HTR-8/SVneo (cell line): ENCODE data around the gene GALNTL6.

ENCODE experiments used
- DNase-seq: peaks from one replicate; pipeline ENCODE4 v3.0.0; 2011; ENCODE audit warnings: low spot score, mixed read lengths; ENCODE audit not compliant: insufficient read length
- FAIRE-seq: peaks from 2 replicates; lab custom pipeline; 2011; peaks lifted over from hg19 to GRCh38; lab: Jason Lieb, UNC

GALNTL6 gene

DNA sequence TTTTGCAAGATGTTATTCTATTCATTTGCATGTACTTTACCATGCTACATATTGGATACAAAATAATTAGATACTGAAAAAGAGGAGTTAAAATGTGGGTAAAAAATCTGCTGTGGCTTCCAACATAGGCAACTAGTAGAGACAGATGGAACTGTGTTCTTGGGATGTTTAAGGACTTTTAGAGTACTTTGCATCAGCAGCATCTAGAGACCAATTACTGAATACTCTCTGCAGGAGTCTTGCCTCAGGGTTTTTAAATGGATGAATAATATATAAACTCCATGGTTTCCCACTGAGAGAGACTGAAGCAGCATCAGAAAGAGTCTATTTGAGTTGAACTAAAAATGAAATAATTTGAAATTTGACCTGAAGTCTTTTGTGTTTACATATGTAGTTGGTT, 676.7 kb downstream of the GALNTL6 start:
- no peak for FAIRE-seq
- DNase-seq = no peak

DNA sequence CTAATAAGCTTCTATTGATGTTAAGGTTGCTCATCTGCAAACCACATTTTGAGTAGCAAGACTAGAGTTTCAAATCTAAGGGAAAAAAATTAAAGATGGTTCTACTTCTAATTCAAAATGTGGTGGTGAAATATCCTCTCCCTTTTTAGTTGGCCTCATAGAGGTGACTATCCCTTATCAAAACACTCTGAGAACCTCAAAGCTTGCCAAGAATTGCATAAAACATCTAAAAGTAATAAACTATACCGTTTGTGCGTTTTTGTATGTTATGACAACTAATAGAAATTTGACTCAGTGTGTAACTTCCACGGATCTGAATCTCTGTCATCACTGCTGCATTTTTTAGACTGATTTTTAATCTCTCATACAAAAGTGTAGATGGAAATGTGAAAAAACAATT, 682.6 kb downstream of the GALNTL6 start:
- DNase-seq (no peak), FAIRE-seq (no peak)

DNA sequence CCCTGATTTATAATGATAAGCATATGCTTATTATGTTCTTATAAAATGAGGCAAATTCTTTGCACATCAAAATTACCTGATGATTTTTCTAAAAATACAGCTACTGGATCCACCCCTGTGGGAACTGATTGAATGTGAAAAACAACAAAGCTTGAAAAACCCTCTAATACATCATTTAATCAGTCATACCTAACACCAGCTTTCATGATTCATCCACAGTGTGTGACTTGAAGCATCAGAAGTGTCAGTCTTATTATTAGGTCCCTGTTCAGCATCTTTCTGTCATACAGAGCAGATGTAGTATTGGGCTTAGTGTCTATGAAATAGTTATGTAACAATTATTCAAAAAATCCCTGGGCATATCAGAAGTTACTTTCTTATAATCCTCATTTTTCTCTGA, 684.1 kb downstream of the GALNTL6 start:
- FAIRE-seq = no peak
- no peak for DNase-seq

DNA sequence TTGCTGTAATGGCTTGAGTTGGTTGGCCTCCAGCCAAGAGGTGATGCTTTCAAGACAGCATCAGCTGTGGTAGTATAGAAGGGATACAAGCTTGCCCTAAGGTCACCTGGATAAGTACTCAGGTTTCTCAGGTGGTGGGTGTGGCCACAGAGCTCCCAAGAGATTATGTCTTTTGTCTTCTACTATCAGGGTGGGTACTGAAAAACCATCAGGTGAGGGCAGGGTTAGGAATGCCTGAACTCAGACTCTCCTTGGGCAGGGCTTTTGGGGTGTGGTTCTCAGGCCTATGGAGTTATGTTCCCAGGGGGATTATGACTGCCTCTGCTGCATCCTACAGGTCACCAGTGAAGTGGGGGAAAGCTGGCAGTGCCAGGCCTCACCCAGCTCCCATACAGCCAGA, 700.8 kb downstream of the GALNTL6 start:
- FAIRE-seq = no peak
- DNase-seq = no peak

DNA sequence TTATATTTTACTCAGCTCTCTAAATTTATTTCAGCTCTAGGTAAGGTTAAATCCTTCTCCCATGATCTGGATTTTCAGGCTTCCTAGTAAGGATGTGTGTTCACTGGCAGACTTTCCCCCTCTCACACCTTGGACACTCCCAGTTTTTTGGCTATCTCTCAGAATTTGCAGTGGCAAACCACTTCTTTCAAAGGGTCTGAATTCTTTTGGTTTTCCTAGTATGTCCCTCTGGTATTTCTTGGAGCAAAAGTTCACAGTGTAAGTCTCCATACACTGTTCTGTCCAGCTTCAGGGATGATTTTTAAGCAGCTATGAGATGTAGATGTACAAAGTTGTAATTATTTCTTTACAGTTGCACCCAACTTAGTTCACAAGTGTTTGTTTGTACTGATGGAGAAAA, 701.6 kb downstream of the GALNTL6 start:
- no peak for FAIRE-seq
- no peak for DNase-seq

DNA sequence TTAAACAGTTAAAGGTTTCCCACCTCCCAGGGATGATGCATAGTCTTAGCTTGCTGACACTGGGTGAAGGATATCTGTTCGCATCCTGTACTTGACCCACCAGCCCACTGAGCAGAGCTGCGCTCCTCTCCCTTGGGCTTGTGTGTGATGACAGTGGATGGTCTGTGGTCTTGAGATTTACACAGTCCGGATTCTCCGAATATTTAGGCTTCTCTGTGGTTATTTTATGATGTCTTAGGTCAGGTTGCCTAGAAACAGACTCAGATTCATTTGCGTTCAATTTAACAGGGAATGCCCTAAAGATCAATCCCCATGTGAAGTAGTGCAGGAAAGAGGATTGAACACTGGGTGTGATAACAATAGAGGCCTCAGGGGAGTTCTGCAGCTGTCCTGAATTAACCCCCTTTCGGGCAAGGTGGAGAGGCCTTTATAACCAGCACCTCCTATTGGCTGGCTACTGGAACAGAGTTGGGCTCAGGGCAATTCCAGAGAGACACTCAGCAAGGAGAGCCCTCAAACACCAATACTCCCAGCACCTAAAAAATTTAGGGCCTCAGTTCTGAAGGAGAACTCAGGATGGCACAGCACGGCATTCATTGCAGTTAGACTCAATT, 702.2 kb downstream of the GALNTL6 start:
- peak; percentile 31 for FAIRE-seq

DNA sequence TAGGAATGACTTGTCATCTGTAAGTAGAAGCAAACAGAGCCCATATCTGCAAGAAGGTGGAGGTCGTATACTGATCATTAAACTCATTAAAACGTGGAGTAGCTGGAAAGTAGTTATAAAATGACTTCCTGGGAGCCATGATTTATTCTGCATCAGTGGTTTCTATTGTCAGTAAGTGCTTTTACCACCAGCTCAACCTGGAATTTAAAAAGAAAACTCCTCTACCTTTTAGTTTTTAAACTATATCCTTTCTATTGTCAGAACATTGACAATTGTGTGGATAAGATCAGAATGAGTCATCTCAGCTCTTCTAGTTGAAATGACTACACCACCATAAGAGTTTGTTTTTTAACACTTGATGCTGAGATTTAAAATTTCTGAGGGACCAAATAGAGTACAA, 704.2 kb downstream of the GALNTL6 start:
- DNase-seq (no peak), FAIRE-seq (no peak)

More for the DNA sequence above, 702.2 kb downstream of the GALNTL6 start:
- DNase-seq = peak; percentile 53

DNA sequence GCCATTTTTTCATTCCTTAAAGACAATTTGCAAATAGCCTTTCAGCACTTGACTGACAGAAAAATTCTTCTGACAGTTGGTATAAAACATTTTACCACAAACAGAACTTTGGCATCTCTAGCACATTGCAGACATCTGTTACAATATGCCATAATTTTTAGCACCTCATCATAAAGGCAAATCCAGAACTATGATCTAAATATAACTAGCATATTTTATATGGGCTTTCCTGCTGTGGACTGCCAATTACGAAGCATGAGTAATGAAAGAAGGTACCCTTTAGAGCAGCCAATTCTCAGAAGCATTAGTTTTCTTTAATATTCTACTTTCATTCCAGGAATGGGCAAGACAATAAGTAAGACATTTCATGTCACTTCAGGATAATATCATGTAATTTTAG, 708.0 kb downstream of the GALNTL6 start:
- DNase-seq (no peak), FAIRE-seq (no peak)

DNA sequence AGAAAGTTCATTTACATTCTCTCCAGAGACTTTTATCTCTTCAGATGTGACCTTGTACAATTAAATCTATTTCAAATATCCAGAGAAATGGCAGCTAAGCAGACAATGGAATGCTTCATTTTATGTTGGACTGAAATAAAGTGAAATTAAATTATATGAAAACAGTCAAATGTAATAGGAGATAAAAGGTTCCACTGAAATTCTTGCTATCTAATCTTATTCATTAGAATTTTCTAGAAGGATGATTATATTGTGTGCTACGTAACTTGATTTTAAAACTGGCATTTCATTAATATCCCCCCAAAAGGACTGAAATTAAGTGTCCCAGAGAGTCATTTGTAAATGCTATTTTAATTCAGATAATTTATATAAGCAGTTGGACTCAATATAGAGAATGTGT, 708.5 kb downstream of the GALNTL6 start:
- no peak for DNase-seq
- no peak for FAIRE-seq

DNA sequence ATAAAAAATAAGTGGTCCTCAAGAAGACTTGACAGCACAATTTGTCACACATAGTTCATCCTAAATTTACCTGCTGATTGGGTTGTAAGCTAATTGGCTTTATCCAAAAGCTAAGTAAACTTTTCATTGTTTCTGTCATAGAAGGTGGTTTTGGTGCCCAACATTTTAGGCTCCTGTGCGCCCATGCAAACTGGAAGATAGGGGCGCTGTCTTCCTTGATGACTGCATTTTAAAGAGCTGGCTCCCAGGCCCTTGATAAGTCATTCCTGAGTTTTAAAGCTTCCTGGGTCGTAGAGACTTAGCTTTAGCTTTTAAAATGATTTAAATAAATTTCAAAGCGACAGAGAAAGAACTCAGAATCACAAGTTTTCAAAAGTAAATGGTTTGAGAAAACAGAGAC, 730.0 kb downstream of the GALNTL6 start:
- FAIRE-seq = no peak
- no peak for DNase-seq

DNA sequence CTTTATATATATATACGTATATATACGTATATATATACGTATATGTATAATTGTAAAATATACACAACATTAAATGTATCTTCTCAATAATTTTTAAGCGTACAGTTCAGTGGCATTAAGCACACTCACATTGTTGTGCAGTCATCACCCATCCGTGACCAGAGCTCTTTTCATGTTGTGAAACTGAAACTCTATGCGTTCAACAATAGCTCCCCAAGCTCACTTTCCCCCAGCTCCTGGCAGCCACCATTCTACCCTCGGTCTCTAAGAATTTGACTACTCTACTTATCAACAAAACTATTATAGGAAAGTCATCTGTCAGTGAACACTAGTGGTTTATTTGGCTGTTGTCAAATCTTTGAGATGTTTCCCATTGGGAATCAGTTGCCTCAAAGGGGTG, 733.6 kb downstream of the GALNTL6 start:
- FAIRE-seq = no peak

DNA sequence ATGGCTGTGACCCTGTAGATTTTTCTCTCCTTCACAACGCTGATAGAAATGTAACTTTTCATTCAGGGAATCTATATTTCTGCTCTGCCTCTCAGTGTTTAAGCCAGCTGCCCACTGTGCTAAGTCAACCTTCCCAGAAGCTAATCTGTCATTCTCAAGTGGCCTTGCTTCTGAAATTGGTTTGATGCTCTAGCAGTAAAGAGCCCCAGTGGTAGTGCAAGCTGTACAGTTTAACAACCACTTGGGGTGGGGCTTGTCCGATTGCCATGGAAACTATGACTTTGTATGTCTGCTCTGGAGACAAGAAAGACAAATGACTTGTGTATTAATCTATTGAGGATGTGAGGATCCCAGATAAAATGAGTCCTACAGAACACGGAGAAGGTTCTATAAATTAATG, 734.5 kb downstream of the GALNTL6 start:
- DNase-seq (no peak), FAIRE-seq (no peak)

More for the DNA sequence above, 733.6 kb downstream of the GALNTL6 start:
- no peak for DNase-seq

DNA sequence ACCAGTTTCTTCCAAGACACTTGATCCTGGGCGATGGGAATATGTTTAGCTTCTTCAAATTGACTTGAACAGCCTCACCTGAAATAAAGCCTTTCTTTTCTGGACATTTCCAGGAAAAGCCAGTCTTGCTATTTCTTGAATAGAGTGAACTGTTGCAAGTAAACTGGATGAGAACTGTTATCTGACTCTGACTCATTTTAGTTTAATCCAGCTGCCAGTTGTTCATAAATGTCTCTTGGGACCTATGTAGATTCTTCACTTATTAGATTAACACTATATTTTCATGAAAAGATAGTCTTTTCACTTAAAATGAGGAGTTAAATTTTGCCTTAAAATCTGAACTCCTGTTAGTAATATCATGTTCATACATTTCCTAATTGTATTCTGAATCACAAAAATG, 740.0 kb downstream of the GALNTL6 start:
- DNase-seq (no peak), FAIRE-seq (no peak)

DNA sequence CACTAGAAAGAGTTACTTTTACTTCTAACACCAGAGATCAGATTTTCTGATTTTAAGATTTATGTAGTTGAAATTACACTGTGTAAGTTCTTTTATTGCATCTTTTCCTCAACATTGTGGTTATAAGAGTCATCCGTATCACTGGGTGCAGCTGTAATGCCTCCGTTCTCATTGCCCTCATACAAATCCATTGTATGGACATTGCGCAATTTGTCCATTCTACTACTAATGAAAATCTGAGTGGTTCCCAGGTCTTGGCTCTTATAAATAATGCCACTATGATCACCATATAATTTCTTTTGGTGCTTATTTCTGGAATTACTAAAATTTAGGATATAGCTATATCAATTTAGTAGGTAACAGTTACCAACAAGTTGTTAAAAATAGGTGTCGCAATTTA, 741.4 kb downstream of the GALNTL6 start:
- DNase-seq (no peak), FAIRE-seq (no peak)

DNA sequence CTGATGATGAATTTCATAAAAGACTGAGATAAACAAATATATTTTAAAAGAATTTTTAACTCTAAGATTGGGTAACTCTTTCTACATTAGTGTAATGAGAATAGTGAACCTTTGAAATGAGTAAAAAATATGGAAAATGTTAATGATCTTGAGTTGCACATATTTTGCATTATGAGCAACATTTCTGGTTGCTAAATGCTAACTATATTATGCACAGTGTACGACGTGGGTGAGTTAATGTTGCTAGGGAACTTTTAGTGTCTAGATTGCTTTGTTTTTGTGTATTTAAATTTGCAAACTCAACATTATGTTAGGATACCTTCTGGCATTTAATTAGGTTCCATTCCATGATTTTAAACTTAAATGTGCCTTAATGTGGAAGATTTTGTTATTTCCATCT, 742.5 kb downstream of the GALNTL6 start:
- no peak for DNase-seq
- FAIRE-seq = no peak

DNA sequence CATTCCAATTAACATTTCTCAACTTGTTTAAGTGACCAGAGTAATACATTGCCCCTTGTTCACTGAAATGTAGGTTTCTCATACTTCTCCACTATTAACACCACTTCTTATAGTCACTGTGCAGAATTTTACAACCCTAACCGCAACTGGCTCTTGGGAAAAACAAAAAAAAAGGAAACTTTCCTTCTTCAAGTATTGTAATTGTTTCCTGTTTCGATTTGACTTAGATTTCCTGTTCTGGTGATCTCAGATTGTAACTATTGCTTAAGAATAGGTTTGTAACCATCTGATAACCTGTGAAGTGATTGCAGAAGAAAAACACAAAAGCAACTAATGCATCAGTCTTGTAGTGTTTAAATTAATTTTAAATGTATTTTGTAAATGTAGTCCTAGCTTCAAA, 760.7 kb downstream of the GALNTL6 start:
- FAIRE-seq (no peak), DNase-seq (no peak)

DNA sequence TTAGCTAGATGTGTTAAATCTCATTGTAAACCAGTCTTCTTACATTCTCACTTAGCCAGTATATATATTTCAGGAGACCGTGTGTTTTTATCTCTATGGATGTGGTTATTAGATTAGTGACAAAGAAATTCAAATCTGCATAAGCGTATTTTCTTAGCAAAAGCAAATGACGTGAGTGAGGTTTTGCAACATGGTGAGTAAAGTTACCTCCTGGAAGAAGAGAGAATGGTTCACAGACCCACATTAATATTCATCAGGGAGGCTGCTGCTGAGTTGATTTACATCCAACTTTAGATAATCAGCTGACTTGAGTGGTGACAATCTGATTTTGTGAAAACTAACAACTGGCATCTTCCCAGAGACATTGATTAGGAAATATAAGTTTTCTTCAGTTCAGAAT, 765.5 kb downstream of the GALNTL6 start:
- DNase-seq (no peak), FAIRE-seq (no peak)

DNA sequence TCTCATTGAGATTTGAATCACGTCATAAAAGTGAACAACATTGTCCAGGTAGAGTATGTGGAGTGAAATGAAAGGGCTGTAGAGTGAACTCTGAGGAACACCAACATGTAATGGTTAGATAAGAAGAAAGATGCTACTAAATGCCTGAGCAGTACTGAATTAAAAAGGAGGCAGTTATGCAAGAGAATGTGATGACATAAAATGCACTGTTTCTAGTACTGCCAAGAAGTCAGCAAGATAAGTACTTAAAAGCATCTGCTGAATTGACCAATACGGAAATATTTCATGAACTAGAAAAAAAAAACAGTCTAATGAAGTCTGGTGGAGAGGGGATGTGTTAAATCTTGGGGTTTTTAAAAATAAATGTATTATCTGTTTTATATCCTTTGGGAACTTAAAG, 771.6 kb downstream of the GALNTL6 start:
- FAIRE-seq (no peak), DNase-seq (no peak)

DNA sequence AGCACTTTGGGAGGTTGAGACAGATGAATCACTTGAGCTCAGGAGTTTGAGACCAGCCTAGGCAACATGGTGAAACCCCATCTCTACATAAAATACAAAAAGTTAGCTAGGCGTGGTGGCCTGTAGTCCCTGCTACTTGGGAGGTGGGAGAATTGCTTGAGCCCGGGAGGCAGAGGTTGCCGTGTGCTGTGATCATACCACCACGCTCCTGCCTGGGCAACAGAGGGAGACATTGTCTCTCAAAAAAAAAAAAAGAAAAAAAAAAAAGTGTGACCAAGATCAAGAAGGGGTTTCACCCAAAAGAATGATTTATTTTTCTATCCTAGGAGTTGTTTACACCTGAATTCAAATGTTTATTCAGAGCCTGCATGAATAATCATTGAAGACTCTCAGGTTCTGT, 783.0 kb downstream of the GALNTL6 start:
- DNase-seq (no peak), FAIRE-seq (no peak)

DNA sequence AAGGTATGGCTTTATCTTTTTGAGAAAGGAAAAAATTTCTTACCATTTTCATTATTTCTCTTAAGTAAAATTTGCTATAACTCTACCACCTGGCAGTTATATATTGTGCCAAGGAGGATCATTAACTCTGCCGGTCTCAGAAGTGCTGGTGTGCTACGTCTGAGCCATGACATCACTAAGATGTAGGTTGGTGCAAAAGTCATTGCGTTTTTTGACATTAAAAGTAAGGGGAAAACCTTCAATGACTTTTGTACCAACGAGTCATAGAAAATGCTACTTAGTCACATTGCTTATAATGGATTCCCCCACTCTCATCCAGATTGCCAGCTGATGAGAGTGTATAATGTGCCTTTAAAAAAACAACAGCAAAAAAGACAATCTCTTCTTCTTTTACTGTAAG, 786.4 kb downstream of the GALNTL6 start:
- no peak for DNase-seq
- FAIRE-seq = no peak

DNA sequence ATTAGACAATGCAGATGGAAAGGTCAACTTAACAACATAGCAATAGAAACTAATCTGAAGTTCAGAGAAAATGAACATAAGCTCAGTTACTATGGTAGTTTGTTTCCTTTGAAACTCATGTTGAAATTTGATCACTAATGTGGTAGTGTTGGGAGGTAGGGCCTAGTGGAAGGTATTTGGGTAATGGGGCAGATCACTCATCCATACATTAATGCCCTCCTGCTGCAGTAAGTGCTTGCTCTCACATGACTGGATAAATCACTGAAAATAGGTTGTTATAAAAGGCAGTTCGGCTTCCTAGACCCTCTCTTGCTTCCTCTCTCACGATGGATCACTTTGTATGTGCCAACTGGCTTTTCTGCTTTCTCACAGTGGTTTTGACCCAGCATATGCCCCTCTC, 788.0 kb downstream of the GALNTL6 start:
- DNase-seq (no peak), FAIRE-seq (no peak)

DNA sequence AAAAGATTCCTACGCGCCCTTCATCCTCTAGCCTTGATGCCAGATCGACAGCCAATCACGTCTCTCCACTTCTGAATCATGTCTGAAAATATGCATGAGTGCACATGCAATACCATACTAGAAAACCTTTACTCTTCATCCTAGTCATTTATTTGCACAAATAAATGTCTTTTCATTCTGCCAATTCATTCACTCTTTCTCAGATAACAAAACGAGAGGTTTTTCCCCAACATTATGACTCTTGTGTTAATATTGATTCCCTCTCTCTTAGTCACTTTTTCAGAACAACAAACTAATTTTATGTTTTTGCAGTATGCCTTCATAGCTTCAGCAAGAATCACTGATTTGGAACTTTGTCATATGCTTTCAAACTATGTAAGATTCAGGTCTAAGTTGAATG, 806.0 kb downstream of the GALNTL6 start:
- FAIRE-seq (no peak), DNase-seq (no peak)

DNA sequence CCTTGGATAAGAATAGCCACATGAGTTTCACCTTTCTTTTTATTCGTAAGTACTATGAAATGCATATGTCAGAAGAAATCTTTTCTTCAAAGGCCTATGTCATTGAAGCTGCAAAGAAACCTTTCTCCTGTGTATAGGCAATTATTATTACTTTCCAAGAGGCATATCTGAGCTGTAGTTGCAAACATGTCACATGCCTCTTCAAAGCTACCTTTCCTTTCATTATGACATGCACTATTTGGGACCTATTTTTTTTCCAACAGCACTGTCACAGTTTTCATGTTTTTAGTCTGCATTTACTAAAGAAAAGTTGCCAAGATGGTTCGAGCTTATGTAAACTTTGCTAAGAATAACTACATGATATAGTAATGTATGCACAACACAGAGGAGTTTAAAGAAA, 806.6 kb downstream of the GALNTL6 start:
- DNase-seq = no peak
- no peak for FAIRE-seq
